GM18511 (cell line): ENCODE data around the gene LYRM4.

Experiments used
- ATAC-seq: cut with Tn5 transposase; IDR thresholded peaks from one replicate; pipeline ENCODE4 v1.9.1; 2021; ENCODE audit warnings: mild to moderate bottlenecking, moderate library complexity; ENCODE audit not compliant: unreplicated experiment

LYRM4 gene

DNA sequence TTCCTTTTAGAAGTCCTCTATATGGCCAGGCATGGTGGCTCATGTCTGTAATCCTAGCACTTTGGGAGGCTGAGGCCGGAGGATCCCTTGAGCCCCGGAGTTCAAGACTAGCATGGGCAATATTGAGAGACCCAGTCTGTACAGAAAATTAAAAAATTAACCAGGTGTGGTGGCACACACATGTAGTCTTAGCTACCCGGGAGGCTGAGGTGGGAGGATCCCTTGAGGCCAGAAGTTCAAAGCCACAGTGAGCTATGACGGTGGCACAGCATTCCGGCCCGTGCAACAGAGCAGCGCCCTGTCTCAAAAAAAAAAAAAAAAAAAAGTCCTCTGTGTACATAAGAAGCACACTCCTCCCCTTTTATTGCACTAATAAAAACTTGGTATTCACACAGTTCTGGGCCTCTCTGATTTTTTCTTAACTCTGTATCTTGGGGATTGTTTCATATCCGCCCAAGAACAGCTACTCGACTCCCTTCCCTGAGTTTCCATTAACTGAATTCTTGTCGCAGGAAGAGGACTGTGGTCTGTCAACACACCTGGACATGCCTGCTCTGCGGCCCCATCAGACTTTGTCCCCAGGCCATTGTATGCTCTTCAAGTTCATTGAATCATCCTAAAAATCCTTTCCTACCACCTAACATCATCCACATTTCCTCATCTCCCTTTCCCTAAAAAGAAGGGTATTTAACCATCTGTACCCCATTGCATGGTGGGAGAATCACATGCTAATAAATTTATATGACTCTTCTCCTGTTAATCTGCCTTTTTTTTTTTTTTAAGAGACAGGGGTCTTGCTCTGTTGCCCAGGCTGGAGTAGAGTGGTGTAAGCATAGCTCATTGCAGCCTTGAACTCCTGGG, 201.5 kb downstream of the LYRM4 start:
- ATAC-seq: no peak
